Nephron progenitor cell (in vitro differentiated cells): ENCODE measurements around the gene EGFR.

ENCODE experiments used
- DNase-seq: peaks from one replicate; pipeline ENCODE4 v3.0.0; 2021
- H3K27ac Mint-ChIP-seq: 2 replicates; pipeline ENCODE4 v1.8.0; 2021; ENCODE audit warnings: mild to moderate bottlenecking, moderate library complexity, mixed read lengths
- H3K27me3 Mint-ChIP-seq: 2 replicates; pipeline ENCODE4 v1.8.0; 2021; ENCODE audit warnings: mild to moderate bottlenecking, low read depth, mixed read lengths; ENCODE audit not compliant: poor library complexity
- H3K36me3 Mint-ChIP-seq: 2 replicates; pipeline ENCODE4 v1.8.0; 2021; ENCODE audit warnings: low read depth, mixed read lengths
- H3K4me1 Mint-ChIP-seq: 2 replicates; pipeline ENCODE4 v1.8.0; 2021; ENCODE audit warnings: mixed read lengths
- H3K4me3 Mint-ChIP-seq: 2 replicates; pipeline ENCODE4 v1.8.0; 2021; ENCODE audit warnings: mild to moderate bottlenecking, moderate library complexity, mixed read lengths
- H3K9me3 Mint-ChIP-seq: 2 replicates; pipeline ENCODE4 v1.8.0; 2021; ENCODE audit warnings: mild to moderate bottlenecking, moderate library complexity, mixed read lengths
- TF ChIP-seq, protein P1 (sequence below): fragments of 200-600 bp; sonication (generic); IDR thresholded peaks from 2 replicates; pipeline ENCODE4 v1.5.0; 2021; ENCODE audit warnings: antibody characterized with exemption

EGFR gene

DNA sequence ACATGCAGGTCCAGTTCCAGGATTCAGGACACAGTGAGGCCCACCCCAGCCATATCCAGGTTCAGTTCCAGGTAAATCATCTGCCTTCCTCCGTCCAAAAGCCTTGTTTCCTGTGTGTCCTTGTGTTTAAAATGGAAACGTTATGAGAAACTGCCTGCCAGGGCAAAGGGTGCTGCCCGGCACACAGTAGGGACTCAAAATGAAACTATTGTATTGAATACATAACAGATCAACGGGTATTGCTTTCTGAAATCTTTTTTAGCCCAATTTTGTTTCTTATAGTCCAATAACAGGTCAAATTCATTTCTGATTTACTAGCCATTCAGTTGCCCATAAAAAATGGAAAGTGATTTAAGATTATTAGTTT is 115.5 kb downstream of the EGFR start:
- peaks cover 8% of the 10 kb centered on the region for H3K27me3 Mint-ChIP-seq
- H3K9me3 Mint-ChIP-seq = peaks cover 3% of the 10 kb centered on the region
- no peaks in the 10 kb centered on the region for H3K36me3 Mint-ChIP-seq
- no peak for DNase-seq
- peak overlapping the region; percentile 19 for H3K27ac Mint-ChIP-seq
- H3K4me3 Mint-ChIP-seq = no peak overlapping the region
- H3K4me1 Mint-ChIP-seq = peaks cover 37% of the 10 kb centered on the region
- TF ChIP-seq, protein P1, sequence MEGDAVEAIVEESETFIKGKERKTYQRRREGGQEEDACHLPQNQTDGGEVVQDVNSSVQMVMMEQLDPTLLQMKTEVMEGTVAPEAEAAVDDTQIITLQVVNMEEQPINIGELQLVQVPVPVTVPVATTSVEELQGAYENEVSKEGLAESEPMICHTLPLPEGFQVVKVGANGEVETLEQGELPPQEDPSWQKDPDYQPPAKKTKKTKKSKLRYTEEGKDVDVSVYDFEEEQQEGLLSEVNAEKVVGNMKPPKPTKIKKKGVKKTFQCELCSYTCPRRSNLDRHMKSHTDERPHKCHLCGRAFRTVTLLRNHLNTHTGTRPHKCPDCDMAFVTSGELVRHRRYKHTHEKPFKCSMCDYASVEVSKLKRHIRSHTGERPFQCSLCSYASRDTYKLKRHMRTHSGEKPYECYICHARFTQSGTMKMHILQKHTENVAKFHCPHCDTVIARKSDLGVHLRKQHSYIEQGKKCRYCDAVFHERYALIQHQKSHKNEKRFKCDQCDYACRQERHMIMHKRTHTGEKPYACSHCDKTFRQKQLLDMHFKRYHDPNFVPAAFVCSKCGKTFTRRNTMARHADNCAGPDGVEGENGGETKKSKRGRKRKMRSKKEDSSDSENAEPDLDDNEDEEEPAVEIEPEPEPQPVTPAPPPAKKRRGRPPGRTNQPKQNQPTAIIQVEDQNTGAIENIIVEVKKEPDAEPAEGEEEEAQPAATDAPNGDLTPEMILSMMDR = no peak

DNA sequence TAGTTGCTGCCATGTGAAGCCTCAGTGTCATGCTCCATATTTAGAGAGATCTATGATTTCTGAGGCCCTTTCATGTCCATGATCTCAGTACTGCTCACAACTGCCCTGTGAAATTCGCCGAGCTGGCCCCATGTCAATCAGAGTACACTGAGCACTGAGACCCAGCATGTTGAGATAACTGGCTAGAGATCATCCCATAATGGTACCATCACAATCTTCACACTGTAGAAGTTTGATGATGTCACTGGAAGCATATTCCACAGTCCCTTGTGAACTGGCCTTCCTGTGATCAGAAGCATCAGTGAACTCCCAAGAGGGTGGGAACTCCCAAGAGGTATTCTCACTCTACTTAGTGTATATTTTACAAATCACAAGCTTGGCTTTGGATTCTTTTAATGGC is 116.0 kb downstream of the EGFR start:
- Mint-ChIP-seq H3K4me1 (peaks cover 33% of the 10 kb centered on the region), H3K27me3 (peaks cover 8% of the 10 kb centered on the region), H3K36me3 (no peaks in the 10 kb centered on the region), H3K9me3 (peaks cover 3% of the 10 kb centered on the region), H3K4me3 (no peak overlapping the region), H3K27ac (no peak overlapping the region)
- TF ChIP-seq, protein P1 = no peak
- DNase-seq = no peak

DNA sequence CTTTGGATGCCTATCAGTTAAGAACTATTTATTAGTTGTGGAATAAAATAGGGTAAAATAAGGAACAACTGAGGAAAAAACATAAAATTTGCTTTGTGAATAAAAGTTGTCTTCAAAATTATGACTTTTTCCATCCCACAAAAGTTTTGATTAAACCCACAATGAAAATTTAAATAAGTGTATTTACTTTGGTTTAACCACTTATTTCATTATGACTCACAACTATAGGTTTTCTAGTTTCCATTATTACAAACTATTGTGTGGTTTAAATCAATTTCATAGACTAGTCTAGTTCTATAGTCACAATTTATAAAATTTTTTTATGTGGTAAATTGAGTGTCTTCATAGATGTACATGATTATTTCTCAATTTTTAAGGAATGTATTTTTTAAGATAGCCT is 116.6 kb downstream of the EGFR start:
- H3K36me3 Mint-ChIP-seq = no peaks in the 10 kb centered on the region
- no peak for DNase-seq
- H3K4me3 Mint-ChIP-seq = no peak overlapping the region
- TF ChIP-seq, protein P1 = no peak
- H3K27me3 Mint-ChIP-seq = peaks cover 6% of the 10 kb centered on the region
- H3K9me3 Mint-ChIP-seq = peaks cover 3% of the 10 kb centered on the region
- H3K4me1 Mint-ChIP-seq = peaks cover 26% of the 10 kb centered on the region
- H3K27ac Mint-ChIP-seq = no peak overlapping the region

DNA sequence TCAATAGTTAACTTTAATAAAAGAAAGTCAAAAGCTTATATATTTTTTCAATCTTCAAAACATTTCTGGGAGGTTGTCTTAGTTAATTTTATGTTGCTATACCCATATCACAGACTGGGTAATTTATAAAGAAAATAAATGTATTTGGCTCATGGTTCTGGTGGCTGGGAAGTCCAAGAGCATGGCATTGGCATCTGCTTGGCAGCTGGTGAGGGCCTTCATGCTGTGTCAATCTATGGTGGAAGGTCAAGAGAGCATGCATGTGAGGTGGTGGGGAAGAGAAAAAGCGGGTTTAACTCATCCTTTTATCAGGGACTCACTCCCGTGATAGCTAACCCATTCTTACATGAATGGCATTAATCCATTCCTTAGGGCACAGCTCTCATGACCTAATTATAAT is 119.8 kb downstream of the EGFR start:
- DNase-seq = no peak
- TF ChIP-seq, protein P1 = no peak
- Mint-ChIP-seq H3K27me3 (peaks cover 6% of the 10 kb centered on the region), H3K4me3 (no peak overlapping the region), H3K27ac (no peak overlapping the region), H3K36me3 (no peaks in the 10 kb centered on the region), H3K4me1 (peaks cover 4% of the 10 kb centered on the region), H3K9me3 (peaks cover 3% of the 10 kb centered on the region)

DNA sequence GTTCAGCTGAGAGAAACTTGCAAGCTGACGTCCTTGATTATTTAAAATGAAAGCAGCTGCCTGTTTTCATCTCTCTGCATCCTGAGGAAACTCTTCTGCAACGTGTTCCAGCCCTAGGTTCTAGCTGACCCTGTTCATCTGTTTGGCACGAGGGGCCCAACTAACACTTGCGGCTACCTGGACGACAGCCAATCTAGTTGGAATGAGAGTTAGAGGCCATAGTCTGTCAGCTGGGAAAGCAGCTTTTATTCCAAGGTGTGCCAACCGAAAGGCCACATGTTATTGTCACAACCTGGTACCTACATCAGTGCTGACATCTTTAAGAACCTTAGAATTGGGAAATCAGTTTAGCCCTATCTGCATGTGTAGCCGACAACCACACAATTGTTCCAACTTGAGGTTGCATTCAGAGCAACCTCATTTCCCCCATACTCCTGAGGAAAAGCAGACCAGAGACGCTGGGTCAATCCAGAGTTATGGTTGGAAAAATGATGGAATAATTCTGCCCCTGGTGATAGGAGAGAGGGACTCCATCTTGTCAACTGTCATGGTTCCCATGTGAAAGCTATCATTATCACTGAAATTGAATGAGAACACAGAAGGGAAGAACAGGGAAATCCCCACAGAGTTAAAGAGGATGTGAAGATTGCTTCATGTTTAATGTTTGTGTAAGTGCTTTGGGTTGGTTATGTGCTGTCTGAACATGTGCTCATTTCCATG is 121.6 kb downstream of the EGFR start:
- TF ChIP-seq, protein P1 = no peak
- H3K4me1 Mint-ChIP-seq = peaks cover 22% of the 10 kb centered on the region
- DNase-seq = no peak

DNA sequence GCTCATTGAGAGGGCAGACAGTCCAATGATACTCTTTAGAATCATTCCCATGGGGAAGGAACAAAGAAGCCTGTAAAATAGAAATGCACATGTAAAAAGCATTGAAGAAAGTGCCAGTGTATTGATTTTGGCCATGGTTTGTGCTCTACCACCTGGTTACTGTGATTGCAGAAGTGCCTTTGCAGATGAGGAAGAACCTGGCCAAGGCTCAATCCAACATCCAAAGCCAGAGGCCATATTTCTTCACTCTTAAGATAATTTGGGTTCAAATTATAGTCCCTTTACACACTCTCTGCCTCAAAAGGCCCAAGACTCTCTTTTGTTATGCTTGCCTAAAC is 122.1 kb downstream of the EGFR start:
- Mint-ChIP-seq H3K4me3 (no peak overlapping the region), H3K9me3 (peaks cover 3% of the 10 kb centered on the region), H3K27me3 (peaks cover 13% of the 10 kb centered on the region), H3K27ac (no peak overlapping the region), H3K36me3 (no peaks in the 10 kb centered on the region), H3K4me1 (peaks cover 24% of the 10 kb centered on the region)
- no peak for DNase-seq
- TF ChIP-seq, protein P1 = no peak

More for the DNA sequence above, 121.6 kb downstream of the EGFR start:
- H3K27me3 Mint-ChIP-seq = peaks cover 10% of the 10 kb centered on the region
- H3K9me3 Mint-ChIP-seq = peaks cover 3% of the 10 kb centered on the region
- no peaks in the 10 kb centered on the region for H3K36me3 Mint-ChIP-seq
- H3K4me3 Mint-ChIP-seq = no peak overlapping the region
- no peak overlapping the region for H3K27ac Mint-ChIP-seq
